IMR-90 (cell line): Measurements from ENCODE around the gene SLC6A12. TPM values are rescaled to one million over a fixed set of nuclear protein-coding genes. Genes with fewer than 3 reads are reported as not detected.

Experiments used
- ATAC-seq: fragments of 200-7000 bp; cut with Tn5 transposase; 2 replicates; pipeline ENCODE4 v1.9.1; 2020; ENCODE audit warnings: low read depth, mild to moderate bottlenecking, moderate library complexity
- BruUV-seq: library from RNA; stranded (reverse); fragments of 400-500 nt; replicated peaks from 2 replicates; lab custom pipeline; 2021; lab: Mats Ljungman, UMichigan
- CTCF ChIA-PET: fragments of 300-600 bp; formaldehyde crosslinking; extraction: SDS; loops from one replicate; lab custom pipeline; 2021; ENCODE audit warnings: antibody characterized with exemption; lab: Yijun Ruan, JAX
- POLR2A ChIA-PET: fragments of 300-600 bp; sonication (Branson Sonifier 250); formaldehyde crosslinking; loops from one replicate; lab custom pipeline; 2022; ENCODE audit warnings: antibody characterized with exemption; ENCODE audit not compliant: unreplicated experiment; lab: Charles Lee
- DNase-seq: peaks from one replicate; pipeline ENCODE4 v3.0.0; 2013
- H2AFZ ChIP-seq: replicated peaks from 2 replicates; pipeline ENCODE3; 2013; ENCODE audit warnings: low read length, mild to moderate bottlenecking; ENCODE audit not compliant: poor library complexity
- H2AK5ac ChIP-seq: 2 replicates; pipeline ENCODE4 v1.6.1; 2013; ENCODE audit warnings: low read depth, low read length, inconsistent platforms
- H2AK9ac ChIP-seq: replicated peaks from 2 replicates; pipeline ENCODE3; 2013; ENCODE audit warnings: mild to moderate bottlenecking, low read depth, low read length, moderate library complexity; ENCODE audit not compliant: poor library complexity
- H2BK120ac ChIP-seq: 2 replicates; pipeline ENCODE4 v1.6.1; 2013; ENCODE audit warnings: low read depth, low read length, inconsistent platforms
- H2BK15ac ChIP-seq: 3 replicates; pipeline ENCODE4 v1.6.1; 2013; ENCODE audit warnings: low read depth, low read length, inconsistent platforms
- H2BK20ac ChIP-seq: 2 replicates; pipeline ENCODE4 v1.6.1; 2013; ENCODE audit warnings: low read depth, mild to moderate bottlenecking, inconsistent platforms, low read length, moderate library complexity
- H2BK5ac ChIP-seq: 2 replicates; pipeline ENCODE4 v1.6.1; 2013; ENCODE audit warnings: mild to moderate bottlenecking, low read depth, low read length, inconsistent platforms; ENCODE audit not compliant: poor library complexity, severe bottlenecking
- H3K14ac ChIP-seq: replicated peaks from 2 replicates; pipeline ENCODE4 v1.6.1; 2013; ENCODE audit warnings: low read depth, low read length, inconsistent platforms
- H3K18ac ChIP-seq: 2 replicates; pipeline ENCODE4 v1.6.1; 2013; ENCODE audit warnings: low read depth, low read length, control low read depth
- H3K23ac ChIP-seq: 2 replicates; pipeline ENCODE4 v1.6.1; 2013; ENCODE audit warnings: low read depth, low read length, inconsistent platforms
- H3K27ac ChIP-seq: 2 replicates; pipeline ENCODE4 v1.5.1; 2013; ENCODE audit warnings: mild to moderate bottlenecking, control low read depth, low read length; ENCODE audit not compliant: insufficient read depth
- H3K27me3 ChIP-seq: 2 replicates; pipeline ENCODE4 v1.6.1; 2013; ENCODE audit warnings: low read length; ENCODE audit not compliant: control insufficient read depth, insufficient read depth
- H3K36me3 ChIP-seq: 2 replicates; pipeline ENCODE4 v1.6.1; 2013; ENCODE audit warnings: low read length, mixed read lengths; ENCODE audit not compliant: control insufficient read depth, insufficient read depth
- H3K4ac ChIP-seq: 2 replicates; pipeline ENCODE4 v1.6.1; 2013; ENCODE audit warnings: low read depth, low read length, inconsistent platforms
- H3K4me1 ChIP-seq: 2 replicates; pipeline ENCODE4 v1.6.1; 2013; ENCODE audit warnings: low read length, mixed read lengths; ENCODE audit not compliant: control insufficient read depth, insufficient read depth
- H3K4me2 ChIP-seq: 2 replicates; pipeline ENCODE4 v1.6.1; 2013; ENCODE audit warnings: low read depth, mild to moderate bottlenecking, control low read depth, low read length, moderate library complexity
- H3K4me3 ChIP-seq: 2 replicates; pipeline ENCODE4 v1.5.1; 2013; ENCODE audit warnings: low read depth, mild to moderate bottlenecking, control low read depth, low read length, moderate library complexity; ENCODE audit not compliant: insufficient read depth
- H3K56ac ChIP-seq: 2 replicates; pipeline ENCODE4 v1.6.1; 2013; ENCODE audit warnings: low read length, inconsistent platforms; ENCODE audit not compliant: insufficient read depth; ENCODE audit errors: extremely low read depth
- H3K79me1 ChIP-seq, 2 experiments: 2 replicates each; pipeline ENCODE4 v1.6.1; 2013; ENCODE audit warnings: low read length in 2 of 2, inconsistent platforms in 1 of 2, low read depth in 1 of 2
- H3K9ac ChIP-seq: 2 replicates; pipeline ENCODE4 v1.6.1; 2013; ENCODE audit warnings: low read depth, low read length, control low read depth
- H3K9me1 ChIP-seq: 2 replicates; pipeline ENCODE4 v1.6.1; 2013; ENCODE audit warnings: low read length, inconsistent platforms; ENCODE audit not compliant: insufficient read depth
- H3K9me3 ChIP-seq: 2 replicates; pipeline ENCODE4 v1.6.1; 2013; ENCODE audit warnings: low read length; ENCODE audit not compliant: control insufficient read depth, insufficient read depth
- H4K20me1 ChIP-seq: 2 replicates; pipeline ENCODE4 v1.6.1; 2013; ENCODE audit warnings: low read length, inconsistent platforms; ENCODE audit not compliant: insufficient read depth
- H4K5ac ChIP-seq: 2 replicates; pipeline ENCODE4 v1.6.1; 2013; ENCODE audit warnings: mild to moderate bottlenecking, low read depth, low read length, control low read depth
- H4K8ac ChIP-seq, 2 experiments: 2 replicates each; pipeline ENCODE4 v1.6.1; 2013; ENCODE audit warnings: low read depth in 2 of 2, low read length in 2 of 2, control low read depth in 1 of 2, inconsistent platforms in 1 of 2
- H4K91ac ChIP-seq: 2 replicates; pipeline ENCODE4 v1.6.1; 2013; ENCODE audit warnings: low read depth, low read length, inconsistent platforms; ENCODE audit not compliant: insufficient read depth
- BHLHE40 ChIP-seq: fragments of 150-350 bp; IDR thresholded peaks from 2 replicates; pipeline ENCODE4 v1.6.1; 2016; ENCODE audit warnings: mild to moderate bottlenecking, low read depth, low read length
- CEBPB ChIP-seq: IDR thresholded peaks from 2 replicates; pipeline ENCODE4 v1.6.1; 2012; ENCODE audit warnings: low read depth, low read length, improper control_type of control experiment
- CHD1 ChIP-seq: IDR thresholded peaks from 2 replicates; pipeline ENCODE4 v1.6.1; 2012; ENCODE audit warnings: low read depth, low read length, improper control_type of control experiment
- CTCF ChIP-seq: conservative IDR thresholded peaks from 2 replicates; pipeline ENCODE4 v1.5.1; 2012; ENCODE audit warnings: mild to moderate bottlenecking, low read depth, low read length, improper control_type of control experiment
- FOS ChIP-seq: fragments of 150-350 bp; IDR thresholded peaks from 2 replicates; pipeline ENCODE4 v1.6.1; 2016; ENCODE audit warnings: low read depth, low read length
- MAFK ChIP-seq: IDR thresholded peaks from 2 replicates; pipeline ENCODE4 v1.6.1; 2012; ENCODE audit warnings: low read depth, low read length, improper control_type of control experiment
- MXI1 ChIP-seq: IDR thresholded peaks from 2 replicates; pipeline ENCODE4 v1.6.1; 2012; ENCODE audit warnings: low read depth, mild to moderate bottlenecking, low read length, moderate library complexity, borderline replicate concordance
- NFE2L2 ChIP-seq: fragments of 150-350 bp; IDR thresholded peaks from 2 replicates; pipeline ENCODE4 v1.6.1; 2016; ENCODE audit warnings: low read depth, mild to moderate bottlenecking, low read length
- POLR2A ChIP-seq: IDR thresholded peaks from 2 replicates; pipeline ENCODE4 v1.6.1; 2012; ENCODE audit warnings: mild to moderate bottlenecking, low read depth, low read length
- RAD21 ChIP-seq: IDR thresholded peaks from 2 replicates; pipeline ENCODE4 v1.6.1; 2012; ENCODE audit warnings: low read length, improper control_type of control experiment
- RCOR1 ChIP-seq: IDR thresholded peaks from 2 replicates; pipeline ENCODE4 v1.6.1; 2012; ENCODE audit warnings: mild to moderate bottlenecking, low read length, improper control_type of control experiment; ENCODE audit not compliant: insufficient replicate concordance
- RFX5 ChIP-seq: IDR thresholded peaks from 2 replicates; pipeline ENCODE4 v1.8.0; 2012; ENCODE audit warnings: low read depth, mild to moderate bottlenecking, low read length, moderate library complexity
- SMC3 ChIP-seq: fragments of 150-350 bp; IDR thresholded peaks from 2 replicates; pipeline ENCODE4 v1.6.1; 2016; ENCODE audit warnings: low read depth, mild to moderate bottlenecking, antibody characterized with exemption, low read length, moderate library complexity
- USF2 ChIP-seq: fragments of 150-350 bp; IDR thresholded peaks from 2 replicates; pipeline ENCODE4 v1.6.1; 2017; ENCODE audit warnings: mild to moderate bottlenecking, antibody characterized with exemption, low read length, low read depth
- WGBS, 2 experiments: methylation state at CpG; one replicate each; pipeline versions ENCODE4 v1.1.5 to v1.1.7; 2013; ENCODE audit warnings: missing lambda C conversion rate in 2 of 2; ENCODE audit not compliant: insufficient read length in 1 of 2; ENCODE audit errors: extremely low coverage in 2 of 2; 5-methylcytosine and 5-hydroxymethylcytosine counted together
- dilution Hi-C: fragments of 300-500 bp; cut with HindIII; formaldehyde crosslinking; loops from one replicate; pipeline ENCODE4 v1.14.3; 2018; ENCODE audit warnings: low sequenced_read_pairs; ENCODE audit not compliant: unreplicated experiment
- in situ Hi-C: fragments of 300-500 bp; cut with MboI; formaldehyde crosslinking; loops from 3 replicates; pipeline ENCODE4 v1.14.3; 2019; ENCODE audit warnings: low sequenced_read_pairs, inconsistent platforms, mixed read lengths
- intact Hi-C: fragments of 100-400 bp; cut with micrococcal nuclease; formaldehyde crosslinking; loops from 2 replicates; pipeline ENCODE4 v1.10.0; 2022
- polyA plus RNA-seq, 3 experiments: library from polyadenylated mRNA; depleted of rRNA; stranded (reverse); fragments of >200 nt; gene quantifications; 2 replicates each; pipeline ENCODE4 v1.2.3, GENCODE V29; 2012; ENCODE audit warnings: low replicate concordance in 1 of 3
- total RNA-seq: library from RNA; depleted of rRNA; stranded (reverse); fragments of >200 nt; gene quantifications from 2 replicates; pipeline ENCODE4 v1.2.3, GENCODE V29; 2012
- TF ChIP-seq, protein P1 (sequence below): fragments of 150-350 bp; IDR thresholded peaks from 2 replicates; pipeline ENCODE4 v1.6.1; 2016; ENCODE audit warnings: low read depth, mild to moderate bottlenecking, low read length, moderate library complexity, borderline replicate concordance

The SLC6A12 gene
- total and polyA plus RNA-seq, 2 of the 4 experiments (the other 2 are of a cell fraction): not detected

- Histone ChIP-seq H3K18ac (no peak overlapping the region), H3K36me3 (no peaks in the 10 kb centered on the region), H3K79me1 (no peaks in the 10 kb centered on the region), H3K56ac (no peak overlapping the region), H3K14ac (no peak overlapping the region), H3K9me3 (peaks cover 20% of the 10 kb centered on the region), H3K4ac (no peak overlapping the region), H4K20me1 (no peaks in the 10 kb centered on the region), H3K27ac (no peak overlapping the region), H3K9me1 (no peaks in the 10 kb centered on the region), H2AK9ac (no peak overlapping the region), H2AK5ac (no peak overlapping the region), H4K91ac (no peak overlapping the region), H3K27me3 (peaks cover 21% of the 10 kb centered on the region), H3K4me1 (no peaks in the 10 kb centered on the region), H4K5ac (no peak overlapping the region), H2AFZ (no peak overlapping the region), H3K23ac (no peak overlapping the region), H3K4me2 (no peak overlapping the region), H2BK15ac (no peak overlapping the region), H2BK20ac (no peak overlapping the region), H2BK120ac (no peak overlapping the region), H3K4me3 (no peak overlapping the region), H3K9ac (no peak overlapping the region), H4K8ac (no peak overlapping the region), H2BK5ac (no peak overlapping the region)
- in situ Hi-C loops: no loop called here
- ChIA-PET CTCF (no interaction called here), POLR2A (no interaction called here)
- DNase-seq: no peak
- intact Hi-C loops: no loop called here
- TF ChIP-seq BHLHE40: no peak
- no peak for TF ChIP-seq FOS
- no peak for TF ChIP-seq RFX5
- TF ChIP-seq SMC3: no peak
- TF ChIP-seq CTCF: no peak
- no peak for TF ChIP-seq POLR2A
- TF ChIP-seq, protein P1, sequence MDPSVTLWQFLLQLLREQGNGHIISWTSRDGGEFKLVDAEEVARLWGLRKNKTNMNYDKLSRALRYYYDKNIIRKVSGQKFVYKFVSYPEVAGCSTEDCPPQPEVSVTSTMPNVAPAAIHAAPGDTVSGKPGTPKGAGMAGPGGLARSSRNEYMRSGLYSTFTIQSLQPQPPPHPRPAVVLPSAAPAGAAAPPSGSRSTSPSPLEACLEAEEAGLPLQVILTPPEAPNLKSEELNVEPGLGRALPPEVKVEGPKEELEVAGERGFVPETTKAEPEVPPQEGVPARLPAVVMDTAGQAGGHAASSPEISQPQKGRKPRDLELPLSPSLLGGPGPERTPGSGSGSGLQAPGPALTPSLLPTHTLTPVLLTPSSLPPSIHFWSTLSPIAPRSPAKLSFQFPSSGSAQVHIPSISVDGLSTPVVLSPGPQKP: no peak
- no peak for TF ChIP-seq MAFK
- TF ChIP-seq NFE2L2: no peak
- no peak for TF ChIP-seq CHD1
- TF ChIP-seq USF2: no peak
- no peak for TF ChIP-seq MXI1
- TF ChIP-seq CEBPB: no peak
- no peak for TF ChIP-seq RCOR1
- TF ChIP-seq RAD21: no peak
- 38% methylated on average over 7 of the region's 19 CpGs; no CpG with 5 or more reads in 1 of the 2 experiments for WGBS, 2 experiments
- dilution Hi-C loops: no loop called here
- no peak for ATAC-seq
- no TSS peak for BruUV-seq
Measured at GRCh38 chr12:238736-239398, 24.9 kb upstream of the SLC6A12 start.
